ENCODE results near the gene MTERF2.

MTERF2 gene

GRCh38 chr12:106986625-106987389 is at the start of gene MTERF2:
Gene MTERF2 (minus strand): TSS chr12:106987146. CDS start chr12:106978714, 8,432 bp downstream.
- TF ChIP-seq CTCF (IDR thresholded peaks at IDR 0.05; ENCODE audit: borderline replicate concordance, control extremely low read depth, extremely low read depth, insufficient read depth, missing control alignments): no peak
- in situ Hi-C loops (cut with MboI; ENCODE audit: low sequenced_read_pairs, unreplicated experiment): no loop called here
- DNase-seq (ENCODE audit: low spot score): peak; percentile 97

- no peak for DNase-seq (ENCODE audit: low spot score)
- in situ Hi-C loops (cut with MboI; ENCODE audit: low sequenced_read_pairs, unreplicated experiment): no loop called here
- no peak for TF ChIP-seq CTCF (IDR thresholded peaks at IDR 0.05; ENCODE audit: borderline replicate concordance, control extremely low read depth, extremely low read depth, insufficient read depth, missing control alignments)
Measured at GRCh38 chr12:107035733-107036132, 48.8 kb upstream of the MTERF2 start.

GRCh38 chr12:107033758-107034739 is 47.1 kb upstream of the MTERF2 start:
- in situ Hi-C loops (cut with MboI; ENCODE audit: low sequenced_read_pairs, unreplicated experiment): no loop called here
- no peak for DNase-seq (ENCODE audit: low spot score)

GRCh38 chr12:107032266-107032665 is 45.3 kb upstream of the MTERF2 start:
- DNase-seq (ENCODE audit: low spot score): no peak
- in situ Hi-C loops (cut with MboI; ENCODE audit: low sequenced_read_pairs, unreplicated experiment): no loop called here
- TF ChIP-seq CTCF (IDR thresholded peaks at IDR 0.05; ENCODE audit: borderline replicate concordance, control extremely low read depth, extremely low read depth, insufficient read depth, missing control alignments): no peak

More at GRCh38 chr12:107033758-107034739, 47.1 kb upstream of the MTERF2 start:
- no peak for TF ChIP-seq CTCF (IDR thresholded peaks at IDR 0.05; ENCODE audit: borderline replicate concordance, control extremely low read depth, extremely low read depth, insufficient read depth, missing control alignments)

GRCh38 chr12:107031061-107031460 is 44.1 kb upstream of the MTERF2 start:
- in situ Hi-C loops (cut with MboI; ENCODE audit: low sequenced_read_pairs, unreplicated experiment): no loop called here
- no peak for DNase-seq (ENCODE audit: low spot score)

More at GRCh38 chr12:107031061-107031460, 44.1 kb upstream of the MTERF2 start:
- no peak for TF ChIP-seq CTCF (IDR thresholded peaks at IDR 0.05; ENCODE audit: borderline replicate concordance, control extremely low read depth, extremely low read depth, insufficient read depth, missing control alignments)

Measured in GM13976 (cell line).